ENCODE data around the gene NEK5.

Gene NEK5

GRCh38 chr13:51999510-51999911 is 129.4 kb downstream of the NEK5 start:
- no peak overlapping the region for H3K4me3 ChIP-seq (ENCODE audit: control insufficient read depth, low read depth, low read length)
- TF ChIP-seq CTCF (conservative IDR thresholded peaks at IDR 0.05; ENCODE audit: control insufficient read depth, insufficient read depth, low read depth, low read length): no peak
- DNase-seq (ENCODE audit: low read depth): peak; percentile 31

GRCh38 chr13:51998723-51999509 is 130.0 kb downstream of the NEK5 start:
- H3K4me3 ChIP-seq (ENCODE audit: control insufficient read depth, low read depth, low read length): no peak overlapping the region
- no peak for DNase-seq (ENCODE audit: low read depth)
- no peak for TF ChIP-seq CTCF (conservative IDR thresholded peaks at IDR 0.05; ENCODE audit: control insufficient read depth, insufficient read depth, low read depth, low read length)

GRCh38 chr13:51997641-51998330 is 131.1 kb downstream of the NEK5 start:
- no peak for TF ChIP-seq CTCF (conservative IDR thresholded peaks at IDR 0.05; ENCODE audit: control insufficient read depth, insufficient read depth, low read depth, low read length)
- no peak for DNase-seq (ENCODE audit: low read depth)
- H3K4me3 ChIP-seq (ENCODE audit: control insufficient read depth, low read depth, low read length): no peak overlapping the region

GRCh38 chr13:51997186-51997585 is 131.7 kb downstream of the NEK5 start:
- DNase-seq (ENCODE audit: low read depth): no peak
- no peak overlapping the region for H3K4me3 ChIP-seq (ENCODE audit: control insufficient read depth, low read depth, low read length)
- no peak for TF ChIP-seq CTCF (conservative IDR thresholded peaks at IDR 0.05; ENCODE audit: control insufficient read depth, insufficient read depth, low read depth, low read length)

- TF ChIP-seq CTCF (conservative IDR thresholded peaks at IDR 0.05; ENCODE audit: control insufficient read depth, insufficient read depth, low read depth, low read length): no peak
- no peak overlapping the region for H3K4me3 ChIP-seq (ENCODE audit: control insufficient read depth, low read depth, low read length)
- no peak for DNase-seq (ENCODE audit: low read depth)
These were observed 132.2 kb downstream of the NEK5 start for GRCh38 chr13:51996641-51997040.

GRCh38 chr13:51995677-51996551 is 133.0 kb downstream of the NEK5 start:
- no peak for DNase-seq (ENCODE audit: low read depth)
- no peak for TF ChIP-seq CTCF (conservative IDR thresholded peaks at IDR 0.05; ENCODE audit: control insufficient read depth, insufficient read depth, low read depth, low read length)
- no peak overlapping the region for H3K4me3 ChIP-seq (ENCODE audit: control insufficient read depth, low read depth, low read length)
